ENCODE results near the gene NHERF1. TPM values are rescaled to one million over a fixed set of nuclear protein-coding genes. Genes with fewer than 3 reads are reported as not detected.

The NHERF1 gene
- total and polyA plus RNA-seq, 2 of the 13 experiments (the other 11 are each of a cell fraction or from before 2014, with no cell fraction given) = 169 to 269 TPM

DNA sequence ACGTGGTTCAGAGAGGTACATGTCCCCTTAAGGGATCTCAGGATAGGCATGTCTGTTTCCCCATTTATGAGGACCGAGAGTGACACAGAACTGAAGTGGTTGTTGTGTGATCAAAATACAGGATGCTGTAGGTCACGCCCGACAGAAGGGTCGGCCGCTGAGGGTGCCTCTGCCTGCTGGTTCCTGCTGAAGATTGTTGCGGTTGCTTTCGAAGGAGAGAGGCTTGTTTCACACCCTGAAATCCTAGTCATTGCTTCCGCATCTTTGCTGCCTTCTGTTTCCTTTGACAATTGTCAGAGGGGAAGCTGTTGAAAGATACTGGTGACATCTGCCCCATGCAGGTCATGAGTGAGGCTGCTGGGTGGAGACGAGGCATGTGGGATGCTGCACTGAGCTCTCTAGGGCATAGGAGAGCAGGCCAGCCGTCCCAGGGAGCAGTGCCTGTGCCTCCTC is 31.5 kb downstream of the NHERF1 start (continued):
- TF ChIP-seq SMARCE1 (IDR thresholded peaks at IDR 0.05; ENCODE audit: borderline replicate concordance) (no peak), STAG1 (CRISPR knock-in tag; IDR thresholded peaks at IDR 0.05) (no peak), PRMT3 (CRISPR knock-in tag; IDR thresholded peaks at IDR 0.05; ENCODE audit: borderline replicate concordance, low read depth) (no peak), EHMT2 (IDR thresholded peaks at IDR 0.05; ENCODE audit: borderline replicate concordance, low read depth, low read length) (no peak), SATB2 (CRISPR knock-in tag; IDR thresholded peaks at IDR 0.05) (no peak), ZNF124 (CRISPR knock-in tag; IDR thresholded peaks at IDR 0.05) (no peak), KDM5A (IDR thresholded peaks at IDR 0.05; ENCODE audit: borderline replicate concordance, low read length) (no peak)

DNA sequence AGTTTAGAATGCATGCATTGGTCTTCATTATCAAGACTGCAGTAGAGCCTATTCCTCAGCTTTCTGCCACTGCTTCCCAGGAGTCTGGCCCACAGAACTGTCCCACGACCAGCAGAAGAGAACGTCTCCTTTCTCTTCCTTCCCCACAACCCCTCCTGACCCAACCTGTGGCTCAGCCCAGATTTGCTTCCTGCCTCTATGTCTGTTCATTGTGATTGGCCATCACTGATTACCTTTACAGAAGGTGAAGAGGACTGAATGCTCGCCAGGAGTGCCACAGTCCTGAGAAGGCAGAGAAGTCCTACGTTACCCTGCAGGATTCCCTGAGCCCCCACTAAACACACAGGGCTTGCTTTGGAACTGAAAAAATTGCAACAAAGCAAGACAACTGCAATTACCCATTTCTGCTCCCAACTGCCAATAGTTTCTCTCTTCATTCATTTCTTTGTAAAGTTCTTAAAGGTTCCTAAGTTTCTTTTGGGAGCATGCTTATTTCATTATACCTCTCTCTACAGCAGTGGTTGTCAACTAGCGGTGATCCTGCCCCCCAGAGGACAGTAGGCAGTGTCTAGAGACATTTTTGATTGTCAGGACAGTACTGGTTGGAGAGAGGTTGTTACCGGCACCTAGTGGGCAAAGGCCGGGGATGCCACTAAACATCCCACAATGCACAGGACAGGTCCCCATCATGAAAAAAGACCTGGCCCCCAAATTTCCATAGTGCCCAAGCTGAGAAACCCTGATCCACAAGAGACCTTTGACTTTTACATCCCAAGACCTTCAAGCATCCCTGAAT is 32.2 kb downstream of the NHERF1 start:
- POLR2A ChIA-PET = interaction anchor here (29.3 kb wide), 1 partner anchor 26 kb away, joined by 1459 read pairs; the partner anchor contains the start of gene NHERF1
- H3K4me2 ChIP-seq (ENCODE audit: low read depth, low read length) = no peak overlapping the region
- peak; percentile 82 for ATAC-seq
- H3K9ac ChIP-seq (ENCODE audit: insufficient read depth, low read depth, low read length) = no peak overlapping the region
- intact Hi-C loops (cut with micrococcal nuclease; ENCODE audit: unreplicated experiment) = loop anchor here (1.0 kb wide), 2 partner anchors 36 to 123 kb away; no protein-coding TSS in a partner anchor
- no peaks in the 10 kb centered on the region for H3K9me3 ChIP-seq (ENCODE audit: low read length)
- CTCF ChIA-PET (ENCODE audit: low intra/inter-chr PET ratio, low total read pairs) = interaction anchor here (0.9 to 5.7 kb wide), 8 partner anchors 10 to 123 kb away, joined by 3 to 103 read pairs (median 6); partner anchors contain the start of gene NHERF1
- H3K4me3 ChIP-seq (replicated peaks in 1 of 3; ENCODE audit: insufficient read depth in 1 of 3, low read depth in 2 of 3, low read length in 3 of 3) = no peak overlapping the region
- in situ Hi-C loops (cut with HindIII; ENCODE audit: extremely low pct_ligation_motif_present, low pct_unique_long_range_greater_than_20kb) = loop anchor here (5.0 kb wide), 2 partner anchors 33 to 123 kb away; partner anchors contain the start of gene NHERF1
- H3K27ac ChIP-seq (ENCODE audit: extremely low read length, insufficient read depth, low read length) = no peak overlapping the region
- H3K27me3 ChIP-seq (ENCODE audit: control insufficient read depth in 1 of 2, insufficient read depth in 2 of 2, low read length in 2 of 2) = no peaks in the 10 kb centered on the region; a peak in 1 of 5 replicates
- whole genome bisulfite sequencing (ENCODE audit: low lambda C conversion rate) = 56% methylated on average over 7 of the region's 7 CpGs
- H3K79me2 ChIP-seq (ENCODE audit: insufficient read depth, low read length) = peaks cover 9% of the 10 kb centered on the region
- peaks cover 0 to 4% of the 10 kb centered on the region in 2 experiments; a peak in 2 of 5 replicates for H3K36me3 ChIP-seq (replicated peaks in 1 of 2; ENCODE audit: control insufficient read depth in 1 of 2, insufficient read depth in 2 of 2, low read length in 2 of 2)
- peak; percentile 88 for DNase-seq (ENCODE audit: low spot score)
- no peak overlapping the region for H2AFZ ChIP-seq (ENCODE audit: low read length)
- no TSS peak for BruUV-seq (replicated peaks)
- peak; percentile 92 for FAIRE-seq
- peaks cover 13% of the 10 kb centered on the region for H3K4me1 ChIP-seq (ENCODE audit: insufficient read depth, low read length)
- no peaks in the 10 kb centered on the region for H4K20me1 ChIP-seq (ENCODE audit: insufficient read depth, low read length)
- TF ChIP-seq, protein P1, sequence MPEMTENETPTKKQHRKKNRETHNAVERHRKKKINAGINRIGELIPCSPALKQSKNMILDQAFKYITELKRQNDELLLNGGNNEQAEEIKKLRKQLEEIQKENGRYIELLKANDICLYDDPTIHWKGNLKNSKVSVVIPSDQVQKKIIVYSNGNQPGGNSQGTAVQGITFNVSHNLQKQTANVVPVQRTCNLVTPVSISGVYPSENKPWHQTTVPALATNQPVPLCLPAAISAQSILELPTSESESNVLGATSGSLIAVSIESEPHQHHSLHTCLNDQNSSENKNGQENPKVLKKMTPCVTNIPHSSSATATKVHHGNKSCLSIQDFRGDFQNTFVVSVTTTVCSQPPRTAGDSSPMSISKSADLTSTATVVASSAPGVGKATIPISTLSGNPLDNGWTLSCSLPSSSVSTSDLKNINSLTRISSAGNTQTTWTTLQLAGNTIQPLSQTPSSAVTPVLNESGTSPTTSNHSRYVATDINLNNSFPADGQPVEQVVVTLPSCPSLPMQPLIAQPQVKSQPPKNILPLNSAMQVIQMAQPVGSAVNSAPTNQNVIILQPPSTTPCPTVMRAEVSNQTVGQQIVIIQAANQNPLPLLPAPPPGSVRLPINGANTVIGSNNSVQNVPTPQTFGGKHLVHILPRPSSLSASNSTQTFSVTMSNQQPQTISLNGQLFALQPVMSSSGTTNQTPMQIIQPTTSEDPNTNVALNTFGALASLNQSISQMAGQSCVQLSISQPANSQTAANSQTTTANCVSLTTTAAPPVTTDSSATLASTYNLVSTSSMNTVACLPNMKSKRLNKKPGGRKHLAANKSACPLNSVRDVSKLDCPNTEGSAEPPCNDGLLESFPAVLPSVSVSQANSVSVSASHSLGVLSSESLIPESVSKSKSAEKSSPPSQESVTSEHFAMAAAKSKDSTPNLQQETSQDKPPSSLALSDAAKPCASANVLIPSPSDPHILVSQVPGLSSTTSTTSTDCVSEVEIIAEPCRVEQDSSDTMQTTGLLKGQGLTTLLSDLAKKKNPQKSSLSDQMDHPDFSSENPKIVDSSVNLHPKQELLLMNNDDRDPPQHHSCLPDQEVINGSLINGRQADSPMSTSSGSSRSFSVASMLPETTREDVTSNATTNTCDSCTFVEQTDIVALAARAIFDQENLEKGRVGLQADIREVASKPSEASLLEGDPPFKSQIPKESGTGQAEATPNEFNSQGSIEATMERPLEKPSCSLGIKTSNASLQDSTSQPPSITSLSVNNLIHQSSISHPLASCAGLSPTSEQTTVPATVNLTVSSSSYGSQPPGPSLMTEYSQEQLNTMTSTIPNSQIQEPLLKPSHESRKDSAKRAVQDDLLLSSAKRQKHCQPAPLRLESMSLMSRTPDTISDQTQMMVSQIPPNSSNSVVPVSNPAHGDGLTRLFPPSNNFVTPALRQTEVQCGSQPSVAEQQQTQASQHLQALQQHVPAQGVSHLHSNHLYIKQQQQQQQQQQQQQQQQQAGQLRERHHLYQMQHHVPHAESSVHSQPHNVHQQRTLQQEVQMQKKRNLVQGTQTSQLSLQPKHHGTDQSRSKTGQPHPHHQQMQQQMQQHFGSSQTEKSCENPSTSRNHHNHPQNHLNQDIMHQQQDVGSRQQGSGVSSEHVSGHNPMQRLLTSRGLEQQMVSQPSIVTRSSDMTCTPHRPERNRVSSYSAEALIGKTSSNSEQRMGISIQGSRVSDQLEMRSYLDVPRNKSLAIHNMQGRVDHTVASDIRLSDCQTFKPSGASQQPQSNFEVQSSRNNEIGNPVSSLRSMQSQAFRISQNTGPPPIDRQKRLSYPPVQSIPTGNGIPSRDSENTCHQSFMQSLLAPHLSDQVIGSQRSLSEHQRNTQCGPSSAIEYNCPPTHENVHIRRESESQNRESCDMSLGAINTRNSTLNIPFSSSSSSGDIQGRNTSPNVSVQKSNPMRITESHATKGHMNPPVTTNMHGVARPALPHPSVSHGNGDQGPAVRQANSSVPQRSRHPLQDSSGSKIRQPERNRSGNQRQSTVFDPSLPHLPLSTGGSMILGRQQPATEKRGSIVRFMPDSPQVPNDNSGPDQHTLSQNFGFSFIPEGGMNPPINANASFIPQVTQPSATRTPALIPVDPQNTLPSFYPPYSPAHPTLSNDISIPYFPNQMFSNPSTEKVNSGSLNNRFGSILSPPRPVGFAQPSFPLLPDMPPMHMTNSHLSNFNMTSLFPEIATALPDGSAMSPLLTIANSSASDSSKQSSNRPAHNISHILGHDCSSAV (CRISPR knock-in tag; IDR thresholded peaks at IDR 0.05; ENCODE audit: borderline replicate concordance) = no peak
- TF ChIP-seq ZNF234 (CRISPR knock-in tag; conservative IDR thresholded peaks at IDR 0.05) = no peak
- no peak for TF ChIP-seq ZNF180 (CRISPR knock-in tag; IDR thresholded peaks at IDR 0.05; ENCODE audit: borderline replicate concordance, low read depth)
- TF ChIP-seq HOXA7 (CRISPR knock-in tag; IDR thresholded peaks at IDR 0.05) = no peak
- no peak for TF ChIP-seq ZNF335 (CRISPR knock-in tag; IDR thresholded peaks at IDR 0.05)
- TF ChIP-seq SP1 (IDR thresholded peaks at IDR 0.05) = no peak
- TF ChIP-seq SP1 (CRISPR knock-in tag; IDR thresholded peaks at IDR 0.05) = no peak
- TF ChIP-seq ELF4 (CRISPR knock-in tag; IDR thresholded peaks at IDR 0.05; ENCODE audit: borderline replicate concordance) = no peak
